CD4-positive, alpha-beta memory T cell (primary cell): ENCODE measurements around the gene ATP10A. TPM values are rescaled to one million over a fixed set of nuclear protein-coding genes. Genes with fewer than 3 reads are reported as not detected.

Experiments used
- CTCF ChIA-PET: fragments of 350-600 bp; sonication (Branson Sonifier 250); formaldehyde crosslinking; loops from one replicate; lab custom pipeline; 2021; ENCODE audit warnings: inconsistent platforms; ENCODE audit not compliant: partially characterized antibody; lab: Charles Lee
- POLR2A ChIA-PET: fragments of 350-600 bp; sonication (Branson Sonifier 250); formaldehyde crosslinking; loops from one replicate; lab custom pipeline; 2021; ENCODE audit not compliant: partially characterized antibody; lab: Charles Lee
- DNase-seq, 5 donors: peaks; one replicate each; pipeline versions ENCODE4 v3.0.0 to v3.0.0-alpha.2; 2020 to 2022; ENCODE audit warnings: mixed read lengths in 1 of 5
- H3K27ac ChIP-seq: one replicate; pipeline ENCODE4 v1.7.0; 2013; ENCODE audit warnings: low read depth, low read length
- H3K27me3 ChIP-seq: 2 replicates; pipeline ENCODE4 v1.7.0; 2013; ENCODE audit warnings: mild to moderate bottlenecking, low read length, moderate library complexity; ENCODE audit not compliant: insufficient read depth
- H3K36me3 ChIP-seq: 2 replicates; pipeline ENCODE4 v1.7.0; 2013; ENCODE audit warnings: mild to moderate bottlenecking, low read length, moderate library complexity; ENCODE audit not compliant: insufficient read depth
- H3K4me1 ChIP-seq: 2 replicates; pipeline ENCODE4 v1.7.0; 2013; ENCODE audit warnings: mild to moderate bottlenecking, low read length, moderate library complexity; ENCODE audit not compliant: insufficient read depth
- H3K4me3 ChIP-seq, 2 donors: one replicate each; pipeline ENCODE4 v1.7.0; 2013; ENCODE audit warnings: low read length in 2 of 2, mild to moderate bottlenecking in 1 of 2
- H3K9me3 ChIP-seq, 2 donors: one replicate each; pipeline ENCODE4 v1.7.0; 2013; ENCODE audit warnings: low read length in 2 of 2, control low read depth in 1 of 2; ENCODE audit not compliant: control insufficient read depth in 1 of 2
- H3K27ac Mint-ChIP-seq, 7 donors: one replicate each; pipeline ENCODE4 v1.8.0; 2020 to 2021; ENCODE audit warnings: mixed read lengths in 7 of 7, mild to moderate bottlenecking in 6 of 7, inconsistent platforms in 3 of 7, moderate library complexity in 3 of 7
- H3K27me3 Mint-ChIP-seq, 2 donors: one replicate each; pipeline ENCODE4 v1.8.0; 2020 to 2021; ENCODE audit warnings: mixed read lengths in 2 of 2
- H3K36me3 Mint-ChIP-seq, 2 donors: one replicate each; pipeline ENCODE4 v1.8.0; 2020 to 2021; ENCODE audit warnings: mixed read lengths in 2 of 2, inconsistent platforms in 1 of 2, mild to moderate bottlenecking in 1 of 2
- H3K4me1 Mint-ChIP-seq, 4 donors: one replicate each; pipeline ENCODE4 v1.8.0; 2020 to 2021; ENCODE audit warnings: mixed read lengths in 4 of 4, mild to moderate bottlenecking in 1 of 4
- H3K4me3 Mint-ChIP-seq, 8 donors: one replicate each; pipeline ENCODE4 v1.8.0; 2020 to 2021; ENCODE audit warnings: mixed read lengths in 8 of 8, mild to moderate bottlenecking in 7 of 8, moderate library complexity in 6 of 8, inconsistent platforms in 3 of 8
- H3K9me3 Mint-ChIP-seq, 8 donors: one replicate each; pipeline ENCODE4 v1.8.0; 2020 to 2021; ENCODE audit warnings: mixed read lengths in 8 of 8, mild to moderate bottlenecking in 5 of 8, inconsistent platforms in 3 of 8, moderate library complexity in 1 of 8
- intact Hi-C: fragments of 100-400 bp; cut with micrococcal nuclease; formaldehyde crosslinking; loops from one replicate; pipeline ENCODE4 v1.15.1; 2023
- polyA plus RNA-seq, 2 donors: library from polyadenylated mRNA; unstranded; fragments of 300-500 nt; fragmentation: Illumina TruSeq; gene quantifications; one replicate each; pipeline ENCODE4 v1.2.3, GENCODE V29; 2021
- total RNA-seq, 2 experiments: library from RNA; stranded (reverse); gene quantifications; one replicate each; pipeline ENCODE4 v1.2.3, GENCODE V29; 2021

Gene ATP10A
- total and polyA plus RNA-seq, 4 experiments from 2014 or later = 2.7 to 51.1 (median 29.7) TPM

- POLR2A ChIA-PET = interaction anchor here (1.4 kb wide), 1 partner anchor 19 kb away, joined by 3 read pairs; the partner anchor contains the start of gene ATP10A
- Mint-ChIP-seq H3K4me3 (peak overlapping the region in 1 of 8 donors; percentile 60), H3K9me3 (peaks cover 0 to 2% (median 0%) of the 10 kb centered on the region in 8 donors), H3K4me1 (peaks cover 37 to 60% (median 51%) of the 10 kb centered on the region in 4 donors), H3K27ac (peak overlapping the region in 3 of 7 donors; percentile 97), H3K27me3 (no peaks in the 10 kb centered on the region), H3K36me3 (peaks cover 6 to 11% of the 10 kb centered on the region in 2 donors)
- CTCF ChIA-PET = interaction anchor here (0.9 kb wide), 1 partner anchor 61 kb away, joined by 5 read pairs; no protein-coding TSS in a partner anchor
- no peak overlapping the region for H3K4me3 ChIP-seq
- no peak for DNase-seq
- H3K27ac ChIP-seq = no peak overlapping the region
- peaks cover 47% of the 10 kb centered on the region for H3K4me1 ChIP-seq
- H3K27me3 ChIP-seq = no peaks in the 10 kb centered on the region
- intact Hi-C loops = no loop called here
- no peaks in the 10 kb centered on the region for H3K9me3 ChIP-seq
- no peaks in the 10 kb centered on the region for H3K36me3 ChIP-seq
Observed at GRCh38 chr15:25844542-25844941, 18.6 kb downstream of the ATP10A start.

DNA sequence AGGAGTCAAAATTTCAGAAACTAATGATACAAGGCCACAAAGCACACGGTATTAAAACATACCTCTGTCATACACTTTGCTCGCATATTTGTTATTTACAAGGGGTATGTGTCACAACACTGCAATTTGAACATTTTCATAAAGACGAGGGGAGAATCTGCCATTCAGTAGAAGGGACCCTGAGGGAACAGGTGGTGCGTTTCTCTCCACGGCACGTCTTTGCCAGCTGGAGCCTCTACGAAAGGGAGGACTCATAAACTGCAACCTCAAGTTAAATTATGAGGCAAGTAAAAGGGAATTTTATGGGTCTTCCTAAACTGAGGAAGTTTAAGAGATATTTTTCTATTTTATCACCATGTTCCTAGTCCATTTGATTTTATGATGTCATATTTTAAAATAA lies 19.1 kb downstream of the ATP10A start:
- H3K9me3 Mint-ChIP-seq = peaks cover 0 to 2% (median 0%) of the 10 kb centered on the region in 8 donors
- Histone ChIP-seq H3K27ac (no peak overlapping the region), H3K9me3 (no peaks in the 10 kb centered on the region), H3K36me3 (no peaks in the 10 kb centered on the region), H3K4me3 (no peak overlapping the region), H3K4me1 (peaks cover 43% of the 10 kb centered on the region), H3K27me3 (no peaks in the 10 kb centered on the region)
- ChIA-PET CTCF (interaction anchor here (0.9 kb wide), 1 partner anchor 60 kb away, joined by 5 read pairs; no protein-coding TSS in a partner anchor), POLR2A (interaction anchor here (1.4 kb wide), 1 partner anchor 19 kb away, joined by 3 read pairs; the partner anchor contains the start of gene ATP10A)
- intact Hi-C loops = no loop called here
- peak overlapping the region in 4 of 7 donors; percentile 17 to 68 (median 39) for H3K27ac Mint-ChIP-seq
- H3K27me3 Mint-ChIP-seq = no peaks in the 10 kb centered on the region
- no peak overlapping the region for H3K4me3 Mint-ChIP-seq
- peaks cover 32 to 60% (median 50%) of the 10 kb centered on the region in 4 donors for H3K4me1 Mint-ChIP-seq
- no peak for DNase-seq
- peaks cover 6 to 11% of the 10 kb centered on the region in 2 donors for H3K36me3 Mint-ChIP-seq

GRCh38 chr15:25839638-25840156 lies 23.4 kb downstream of the ATP10A start:
- Mint-ChIP-seq H3K9me3 (no peaks in the 10 kb centered on the region), H3K27ac (peak overlapping the region in 1 of 7 donors; percentile 68)
- CTCF ChIA-PET = interaction anchor here (1.3 kb wide), 1 partner anchor 8 kb away, joined by 3 read pairs; no protein-coding TSS in a partner anchor

DNA sequence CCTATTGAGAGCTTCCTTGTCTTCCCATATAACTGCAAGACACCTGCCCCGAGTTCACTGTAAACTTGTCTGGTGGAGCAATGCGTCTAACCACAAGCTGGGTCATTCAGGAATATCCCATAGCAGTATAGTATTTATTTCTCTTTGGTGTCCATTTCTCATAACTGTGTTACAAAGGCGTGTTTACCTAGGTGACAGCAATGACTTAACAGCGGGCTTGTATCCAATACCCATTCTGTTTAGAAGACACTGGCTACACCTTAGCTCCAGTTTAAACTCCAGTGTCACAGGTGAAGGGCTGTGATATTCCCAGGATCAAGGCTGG lies 24.3 kb downstream of the ATP10A start:
- intact Hi-C loops = no loop called here
- Histone ChIP-seq H3K4me3 (no peak overlapping the region), H3K9me3 (no peaks in the 10 kb centered on the region), H3K27me3 (no peaks in the 10 kb centered on the region), H3K4me1 (peaks cover 5% of the 10 kb centered on the region), H3K36me3 (no peaks in the 10 kb centered on the region), H3K27ac (no peak overlapping the region)
- ChIA-PET POLR2A (interaction anchor here (1.1 to 3.6 kb wide), 2 partner anchors 21 to 23 kb away, joined by 3 to 17 read pairs; no protein-coding TSS in a partner anchor), CTCF (interaction anchor here (1.3 kb wide), 1 partner anchor 9 kb away, joined by 3 read pairs; no protein-coding TSS in a partner anchor)
- H3K27ac Mint-ChIP-seq = no peak overlapping the region
- no peak for DNase-seq
- H3K36me3 Mint-ChIP-seq = peaks cover 5 to 6% of the 10 kb centered on the region in 2 donors
- no peaks in the 10 kb centered on the region for H3K9me3 Mint-ChIP-seq
- no peaks in the 10 kb centered on the region for H3K27me3 Mint-ChIP-seq
- H3K4me3 Mint-ChIP-seq = peak overlapping the region in 1 of 8 donors; percentile 27
- peaks cover 11 to 45% (median 38%) of the 10 kb centered on the region in 4 donors for H3K4me1 Mint-ChIP-seq

More at GRCh38 chr15:25839638-25840156, 23.4 kb downstream of the ATP10A start:
- Mint-ChIP-seq H3K4me3 (no peak overlapping the region), H3K4me1 (peaks cover 13 to 47% (median 40%) of the 10 kb centered on the region in 4 donors), H3K36me3 (peaks cover 6 to 7% of the 10 kb centered on the region in 2 donors), H3K27me3 (no peaks in the 10 kb centered on the region)
- Histone ChIP-seq H3K27me3 (no peaks in the 10 kb centered on the region), H3K9me3 (no peaks in the 10 kb centered on the region), H3K27ac (no peak overlapping the region), H3K4me1 (peaks cover 8% of the 10 kb centered on the region), H3K36me3 (no peaks in the 10 kb centered on the region), H3K4me3 (no peak overlapping the region)
- intact Hi-C loops = no loop called here
- POLR2A ChIA-PET = interaction anchor here (3.6 kb wide), 1 partner anchor 22 kb away, joined by 17 read pairs; no protein-coding TSS in a partner anchor
- no peak for DNase-seq

GRCh38 chr15:25838191-25838870 lies 24.8 kb downstream of the ATP10A start:
- H3K36me3 Mint-ChIP-seq = peaks cover under 1 to 3% of the 10 kb centered on the region in 2 donors
- no peaks in the 10 kb centered on the region for H3K27me3 Mint-ChIP-seq
- no peak overlapping the region for H3K4me3 ChIP-seq
- H3K27ac ChIP-seq = no peak overlapping the region
- CTCF ChIA-PET = interaction anchor here (1.3 kb wide), 1 partner anchor 10 kb away, joined by 3 read pairs; no protein-coding TSS in a partner anchor
- H3K9me3 Mint-ChIP-seq = no peaks in the 10 kb centered on the region
- POLR2A ChIA-PET = interaction anchor here (1.1 to 3.6 kb wide), 2 partner anchors 21 to 23 kb away, joined by 3 to 17 read pairs; no protein-coding TSS in a partner anchor
- peak overlapping the region in 1 of 7 donors; percentile 50 for H3K27ac Mint-ChIP-seq
- H3K36me3 ChIP-seq = no peaks in the 10 kb centered on the region
- DNase-seq = no peak
- H3K4me3 Mint-ChIP-seq = peak overlapping the region in 2 of 8 donors; percentile 5 to 27
- peaks cover 5% of the 10 kb centered on the region for H3K4me1 ChIP-seq
- no peaks in the 10 kb centered on the region for H3K9me3 ChIP-seq
- intact Hi-C loops = no loop called here
- peaks cover 10 to 42% (median 34%) of the 10 kb centered on the region in 4 donors for H3K4me1 Mint-ChIP-seq
- no peaks in the 10 kb centered on the region for H3K27me3 ChIP-seq

- Histone ChIP-seq H3K4me3 (no peak overlapping the region), H3K27me3 (no peaks in the 10 kb centered on the region), H3K4me1 (no peaks in the 10 kb centered on the region), H3K36me3 (no peaks in the 10 kb centered on the region), H3K27ac (no peak overlapping the region), H3K9me3 (no peaks in the 10 kb centered on the region)
- peaks cover 20 to 31% of the 10 kb centered on the region in 2 donors for H3K36me3 Mint-ChIP-seq
- peaks cover 10 to 43% (median 27%) of the 10 kb centered on the region in 4 donors for H3K4me1 Mint-ChIP-seq
- peaks cover 0 to 3% (median 0%) of the 10 kb centered on the region in 8 donors for H3K9me3 Mint-ChIP-seq
- CTCF ChIA-PET = no interaction called here
- H3K4me3 Mint-ChIP-seq = peak overlapping the region in 1 of 8 donors; percentile 30
- POLR2A ChIA-PET = no interaction called here
- DNase-seq = no peak
- no peaks in the 10 kb centered on the region for H3K27me3 Mint-ChIP-seq
- H3K27ac Mint-ChIP-seq = peak overlapping the region in 3 of 7 donors; percentile 21 to 71 (median 43)
- intact Hi-C loops = no loop called here
Observed at GRCh38 chr15:25832158-25832557, 31.0 kb downstream of the ATP10A start.
